RKO (cell line): ENCODE results near the gene FAM98C.

Experiments
- DNase-seq: peaks from one replicate; pipeline ENCODE4 v3.0.0-alpha.2; 2016; ENCODE audit warnings: low spot score

FAM98C gene

GRCh38 chr19:38457690-38458405 lies 55.0 kb downstream of the FAM98C start:
- no peak for DNase-seq
